HEK293T (cell line): ENCODE results near the gene TMED8.

Source experiments
- ARNT ChIP-seq: fragments of 450-650 bp; IDR thresholded peaks from 2 replicates; pipeline ENCODE4 v1.6.1; 2017; ENCODE audit warnings: mild to moderate bottlenecking
- FOXA1 ChIP-seq: fragments of 450-650 bp; IDR thresholded peaks from 2 replicates; pipeline ENCODE4 v1.6.1; 2016; ENCODE audit warnings: mild to moderate bottlenecking

DNA sequence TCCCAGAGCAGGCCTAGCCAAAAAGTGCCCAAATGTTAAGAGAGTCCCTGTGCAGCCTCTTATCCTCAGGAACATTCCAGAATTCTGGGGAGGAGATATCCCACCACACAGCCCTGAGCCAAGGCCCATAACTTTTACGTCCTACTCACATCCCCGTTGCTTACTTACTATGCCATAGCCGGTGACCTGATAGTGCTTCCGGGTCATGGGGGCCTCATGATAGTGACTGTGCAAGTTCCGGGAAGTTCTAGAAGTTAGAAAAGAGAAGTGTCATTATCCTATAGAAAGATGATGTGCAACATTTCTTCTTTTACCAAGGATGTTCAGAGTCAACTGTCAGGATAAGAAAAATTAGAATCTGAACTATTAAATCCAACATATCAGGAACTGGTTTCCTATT is 90.3 kb downstream of the TMED8 start:
- TF ChIP-seq ARNT (no peak), FOXA1 (no peak)
